Endodermal cell (in vitro differentiated cells): ENCODE measurements around the gene PTPN22. TPM values are rescaled to one million over a fixed set of nuclear protein-coding genes. Genes with fewer than 3 reads are reported as not detected.

Experiments
- DNase-seq: peaks from one replicate; pipeline ENCODE4 v3.0.0-alpha.2; 2017
- H3K27ac ChIP-seq: 2 replicates; pipeline ENCODE4 v1.5.1; 2013; ENCODE audit warnings: mild to moderate bottlenecking, low read depth, low read length, moderate library complexity
- H3K27me3 ChIP-seq: 2 replicates; pipeline ENCODE4 v1.6.1; 2013; ENCODE audit warnings: mild to moderate bottlenecking, low read length, moderate library complexity; ENCODE audit not compliant: insufficient read depth, control insufficient read depth, poor library complexity, severe bottlenecking
- H3K36me3 ChIP-seq: 2 replicates; pipeline ENCODE4 v1.7.0; 2013; ENCODE audit warnings: mild to moderate bottlenecking, low read length, moderate library complexity; ENCODE audit not compliant: control insufficient read depth, insufficient read depth
- H3K4me1 ChIP-seq: one replicate; pipeline ENCODE4 v1.7.0; 2013; ENCODE audit warnings: low read length; ENCODE audit not compliant: control insufficient read depth, insufficient read depth
- H3K4me3 ChIP-seq: 2 replicates; pipeline ENCODE4 v1.5.1; 2013; ENCODE audit warnings: mild to moderate bottlenecking, low read length, moderate library complexity
- H3K9ac ChIP-seq: 2 replicates; pipeline ENCODE4 v1.6.1; 2013; ENCODE audit warnings: mild to moderate bottlenecking, low read length, moderate library complexity; ENCODE audit not compliant: poor library complexity, severe bottlenecking; ENCODE audit errors: extremely low read depth
- H3K9me3 ChIP-seq: 2 replicates; pipeline ENCODE4 v1.6.1; 2013; ENCODE audit warnings: mild to moderate bottlenecking, low read length, moderate library complexity; ENCODE audit not compliant: control insufficient read depth
- H3K27ac Mint-ChIP-seq: 2 replicates; pipeline ENCODE4 v1.8.0; 2020; ENCODE audit warnings: mixed read lengths
- H3K27me3 Mint-ChIP-seq: 2 replicates; pipeline ENCODE4 v1.8.0; 2021; ENCODE audit warnings: mild to moderate bottlenecking, mixed read lengths; ENCODE audit not compliant: insufficient read depth
- H3K36me3 Mint-ChIP-seq: 2 replicates; pipeline ENCODE4 v1.8.0; 2020; ENCODE audit warnings: low read depth, mixed read lengths
- H3K4me1 Mint-ChIP-seq: 2 replicates; pipeline ENCODE4 v1.8.0; 2020; ENCODE audit warnings: mixed read lengths
- H3K4me3 Mint-ChIP-seq: 2 replicates; pipeline ENCODE4 v1.8.0; 2020; ENCODE audit warnings: mild to moderate bottlenecking, moderate library complexity, mixed read lengths
- H3K9me3 Mint-ChIP-seq: 2 replicates; pipeline ENCODE4 v1.8.0; 2020; ENCODE audit warnings: mild to moderate bottlenecking, mixed read lengths
- WGBS, 2 experiments: methylation state at CpG; one replicate each; pipeline versions ENCODE4 v1.1.5 to v1.1.7; 2013; ENCODE audit warnings: missing lambda C conversion rate in 2 of 2, mixed read lengths in 1 of 2; ENCODE audit not compliant: insufficient coverage in 1 of 2, insufficient read length in 1 of 2; 5-methylcytosine and 5-hydroxymethylcytosine counted together
- total RNA-seq, 2 donors: library from RNA; stranded (reverse); fragmentation: NEBNext Ultra II Directional in 1 of 2; extraction: Animal tissue kit (Norgen Biotek cat#: 25700) in 1 of 2; gene quantifications; 2 replicates in 1 of 2; 3 replicates in 1 of 2; pipeline ENCODE4 v1.2.1, GENCODE V29; 2021
- TF ChIP-seq, protein P1 (sequence below): fragments of 200-600 bp; sonication (generic); conservative IDR thresholded peaks from 2 replicates; pipeline ENCODE4 v1.5.0; 2021; ENCODE audit warnings: antibody characterized with exemption, mild to moderate bottlenecking

The PTPN22 gene
- total RNA-seq, 2 donors from 2014 or later = not detected

DNA sequence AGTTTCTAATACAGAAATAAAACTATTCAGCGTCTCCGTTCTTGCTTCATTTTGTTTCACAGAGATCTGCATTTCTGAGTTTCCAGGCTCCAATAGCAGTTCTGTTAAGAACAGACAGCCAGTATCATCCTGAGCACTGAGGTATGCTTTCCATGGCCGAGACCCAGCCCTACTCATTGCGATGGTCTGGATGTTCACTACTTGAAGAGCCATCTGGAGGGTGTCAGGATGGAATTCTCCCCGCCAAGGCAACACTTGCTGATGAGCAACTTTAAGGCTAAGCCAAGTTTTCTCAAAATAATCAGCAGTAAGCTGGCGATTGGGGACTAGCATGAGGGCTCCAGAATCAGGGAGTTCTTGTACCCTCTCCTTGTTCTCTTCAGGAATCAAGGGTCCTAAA lies 23.6 kb upstream of the PTPN22 start:
- H3K4me3 ChIP-seq = no peak overlapping the region
- Mint-ChIP-seq H3K27ac (no peak overlapping the region), H3K4me1 (no peaks in the 10 kb centered on the region), H3K9me3 (no peaks in the 10 kb centered on the region), H3K4me3 (no peak overlapping the region), H3K36me3 (peaks cover 27% of the 10 kb centered on the region), H3K27me3 (no peaks in the 10 kb centered on the region)
- 95 to 100% methylated on average over 6 of the region's 6 CpGs for WGBS, 2 experiments
- TF ChIP-seq, protein P1, sequence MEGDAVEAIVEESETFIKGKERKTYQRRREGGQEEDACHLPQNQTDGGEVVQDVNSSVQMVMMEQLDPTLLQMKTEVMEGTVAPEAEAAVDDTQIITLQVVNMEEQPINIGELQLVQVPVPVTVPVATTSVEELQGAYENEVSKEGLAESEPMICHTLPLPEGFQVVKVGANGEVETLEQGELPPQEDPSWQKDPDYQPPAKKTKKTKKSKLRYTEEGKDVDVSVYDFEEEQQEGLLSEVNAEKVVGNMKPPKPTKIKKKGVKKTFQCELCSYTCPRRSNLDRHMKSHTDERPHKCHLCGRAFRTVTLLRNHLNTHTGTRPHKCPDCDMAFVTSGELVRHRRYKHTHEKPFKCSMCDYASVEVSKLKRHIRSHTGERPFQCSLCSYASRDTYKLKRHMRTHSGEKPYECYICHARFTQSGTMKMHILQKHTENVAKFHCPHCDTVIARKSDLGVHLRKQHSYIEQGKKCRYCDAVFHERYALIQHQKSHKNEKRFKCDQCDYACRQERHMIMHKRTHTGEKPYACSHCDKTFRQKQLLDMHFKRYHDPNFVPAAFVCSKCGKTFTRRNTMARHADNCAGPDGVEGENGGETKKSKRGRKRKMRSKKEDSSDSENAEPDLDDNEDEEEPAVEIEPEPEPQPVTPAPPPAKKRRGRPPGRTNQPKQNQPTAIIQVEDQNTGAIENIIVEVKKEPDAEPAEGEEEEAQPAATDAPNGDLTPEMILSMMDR = no peak
- no peak for DNase-seq
- H3K9ac ChIP-seq = no peak overlapping the region
- H3K27ac ChIP-seq = no peak overlapping the region
- H3K27me3 ChIP-seq = no peaks in the 10 kb centered on the region
- no peaks in the 10 kb centered on the region for H3K4me1 ChIP-seq
- no peaks in the 10 kb centered on the region for H3K9me3 ChIP-seq
- peaks cover 25% of the 10 kb centered on the region for H3K36me3 ChIP-seq

DNA sequence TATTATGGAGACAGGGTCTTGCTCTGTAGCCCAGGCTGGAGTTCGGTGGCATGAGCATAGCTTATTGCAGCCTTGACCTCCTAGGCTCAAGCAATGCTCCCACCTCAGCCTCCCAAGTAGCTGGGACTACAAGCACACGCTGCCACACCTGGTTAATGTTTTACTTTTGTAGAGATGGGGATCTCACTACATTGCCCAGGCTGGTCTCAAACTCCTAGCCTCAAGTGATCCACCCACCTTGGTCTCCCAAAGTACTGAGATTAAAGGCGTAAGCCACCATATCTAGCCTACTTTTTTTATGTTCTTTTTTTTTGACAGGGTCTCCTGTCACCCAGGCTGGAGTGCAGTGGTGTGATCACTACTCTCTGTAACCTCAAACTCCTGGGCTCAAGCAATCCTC lies 21.8 kb upstream of the PTPN22 start:
- WGBS, 2 experiments = 93 to 94% methylated on average over 2 to 3 of the region's 3 CpGs
- Histone ChIP-seq H3K9ac (no peak overlapping the region), H3K36me3 (peaks cover 10% of the 10 kb centered on the region), H3K4me1 (no peaks in the 10 kb centered on the region), H3K27me3 (no peaks in the 10 kb centered on the region), H3K27ac (no peak overlapping the region), H3K9me3 (no peaks in the 10 kb centered on the region), H3K4me3 (no peak overlapping the region)
- Mint-ChIP-seq H3K9me3 (no peaks in the 10 kb centered on the region), H3K4me3 (no peak overlapping the region), H3K4me1 (no peaks in the 10 kb centered on the region), H3K27ac (no peak overlapping the region), H3K27me3 (no peaks in the 10 kb centered on the region), H3K36me3 (peaks cover 16% of the 10 kb centered on the region)
- no peak for DNase-seq
- TF ChIP-seq, protein P1 = no peak

DNA sequence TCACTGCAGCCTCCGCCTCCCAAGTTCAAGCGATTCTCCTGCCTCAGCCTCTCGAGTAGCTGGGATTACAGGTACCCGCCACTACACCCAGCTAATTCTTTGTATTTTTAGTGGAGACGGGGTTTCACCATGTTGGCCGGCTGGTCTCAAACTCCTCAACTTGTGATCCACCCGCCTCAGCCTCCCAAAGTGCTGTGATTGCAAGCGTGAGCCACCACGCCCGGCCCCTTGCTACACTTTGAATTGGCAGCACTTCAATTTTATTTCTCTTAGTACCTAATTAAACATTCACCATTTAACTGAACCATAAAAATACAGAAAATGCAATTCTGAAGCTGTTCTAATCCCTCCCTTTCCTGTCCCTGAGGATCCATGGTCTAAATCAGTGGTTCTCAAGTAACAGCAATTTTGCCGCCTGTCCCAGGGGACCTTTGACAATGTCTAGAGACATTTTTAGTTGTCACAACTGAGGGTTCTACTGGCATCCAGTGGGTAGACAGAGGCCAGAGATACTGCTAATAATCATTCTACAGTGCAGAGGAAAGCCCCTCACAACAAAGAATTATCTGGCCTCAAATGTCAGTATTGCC lies 20.2 kb upstream of the PTPN22 start:
- peaks cover 4% of the 10 kb centered on the region for H3K4me1 Mint-ChIP-seq
- Histone ChIP-seq H3K27ac (no peak overlapping the region), H3K36me3 (no peaks in the 10 kb centered on the region), H3K27me3 (no peaks in the 10 kb centered on the region), H3K9me3 (no peaks in the 10 kb centered on the region), H3K4me3 (no peak overlapping the region), H3K4me1 (no peaks in the 10 kb centered on the region), H3K9ac (no peak overlapping the region)
- no peak for DNase-seq
- no peaks in the 10 kb centered on the region for H3K27me3 Mint-ChIP-seq
- WGBS, 2 experiments = 86 to 88% methylated on average over 7 to 11 of the region's 11 CpGs
- no peaks in the 10 kb centered on the region for H3K9me3 Mint-ChIP-seq
- TF ChIP-seq, protein P1 = no peak
- no peak overlapping the region for H3K4me3 Mint-ChIP-seq
- H3K36me3 Mint-ChIP-seq = peaks cover 7% of the 10 kb centered on the region
- no peak overlapping the region for H3K27ac Mint-ChIP-seq
